DMS79 (cell line): ENCODE data around the gene CTTN.
A peak's percentile ranks its signal among the peaks of the same experiment; 100 is the strongest.
"Not testable (repeated sequence)": the region's sequence is repeated elsewhere in the genome, so short reads cannot be mapped to it uniquely, and the experiment has no call there.

Experiments used
- DNase-seq: peaks from one replicate; lab custom pipeline; 2025; lab: John Stamatoyannopoulos, UW

CTTN gene

GRCh38 chr11:70454197-70454767 is 56.0 kb downstream of the CTTN start:
- peak; percentile 36 for DNase-seq

GRCh38 chr11:70454811-70455210 is 56.5 kb downstream of the CTTN start:
- DNase-seq: not testable (repeated sequence)

- DNase-seq: no peak
These were observed 57.0 kb downstream of the CTTN start for GRCh38 chr11:70455354-70455753.

GRCh38 chr11:70456921-70457532 is 58.7 kb downstream of the CTTN start:
- no peak for DNase-seq

- no peak for DNase-seq
These were observed 60.4 kb downstream of the CTTN start for GRCh38 chr11:70458736-70459135.

- no peak for DNase-seq
These were observed 61.8 kb downstream of the CTTN start for GRCh38 chr11:70460111-70460510.

- no peak for DNase-seq
These were observed 62.6 kb downstream of the CTTN start for GRCh38 chr11:70460964-70461363.

- DNase-seq: no peak
These were observed 64.6 kb downstream of the CTTN start for GRCh38 chr11:70462818-70463477.

- no peak for DNase-seq
These were observed 65.3 kb downstream of the CTTN start for GRCh38 chr11:70463478-70464255.

- no peak for DNase-seq
These were observed 66.4 kb downstream of the CTTN start for GRCh38 chr11:70464509-70465361.

- no peak for DNase-seq
These were observed 67.8 kb downstream of the CTTN start for GRCh38 chr11:70466154-70466553.

GRCh38 chr11:70466596-70466995 is 68.3 kb downstream of the CTTN start:
- no peak for DNase-seq

GRCh38 chr11:70467201-70468085 is 69.1 kb downstream of the CTTN start:
- DNase-seq: peak; percentile 67

GRCh38 chr11:70468256-70469195 is 70.2 kb downstream of the CTTN start:
- no peak for DNase-seq

- DNase-seq: no peak
These were observed 71.8 kb downstream of the CTTN start for GRCh38 chr11:70470127-70470526.

GRCh38 chr11:70471254-70471653 is 72.9 kb downstream of the CTTN start:
- no peak for DNase-seq

- no peak for DNase-seq
These were observed 73.9 kb downstream of the CTTN start for GRCh38 chr11:70472240-70472639.

- no peak for DNase-seq
These were observed 75.0 kb downstream of the CTTN start for GRCh38 chr11:70473186-70473872.
